ENCODE results near the gene SERPINA5.

DNA sequence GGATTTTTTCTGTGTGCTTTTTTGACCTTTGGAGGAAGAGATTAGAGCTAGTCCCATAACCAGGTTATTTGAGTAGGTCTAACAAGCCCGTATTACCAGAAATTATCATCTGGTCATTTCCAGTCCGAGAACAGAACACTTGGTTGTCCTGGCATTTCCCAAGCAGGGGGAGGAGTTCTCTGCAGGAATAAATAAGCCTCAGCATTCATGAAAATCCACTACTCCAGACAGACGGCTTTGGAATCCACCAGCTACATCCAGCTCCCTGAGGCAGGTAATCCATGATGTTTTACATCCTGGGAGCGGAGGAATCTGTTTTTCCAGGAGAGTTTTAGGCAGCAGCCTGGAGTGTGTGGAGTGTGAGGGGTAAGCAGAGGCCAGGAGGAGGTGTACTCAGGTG, 30.9 kb downstream of the SERPINA5 start, which contains the start of gene SERPINA3:
- TF ChIP-seq HDAC2 (IDR thresholded peaks at IDR 0.05), result no peak
- TF ChIP-seq, protein P1, sequence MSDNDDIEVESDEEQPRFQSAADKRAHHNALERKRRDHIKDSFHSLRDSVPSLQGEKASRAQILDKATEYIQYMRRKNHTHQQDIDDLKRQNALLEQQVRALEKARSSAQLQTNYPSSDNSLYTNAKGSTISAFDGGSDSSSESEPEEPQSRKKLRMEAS (IDR thresholded peaks at IDR 0.05; ENCODE audit: low read depth, low read length), result no peak
